Spleen (tissue), 11 donors: Measurements from ENCODE around the gene PLA1A. TPM values are rescaled to one million over a fixed set of nuclear protein-coding genes. Genes with fewer than 3 reads are reported as not detected.

ENCODE experiments used
- DNase-seq: peaks from one replicate; pipeline ENCODE4 v3.0.0-alpha.2; 2020
- H3K27ac ChIP-seq, 8 donors: fragments of 200-600 bp; sonication (generic) in 7 of 8; 1 replicate in 4 of 8; 2 replicates in 4 of 8; pipeline versions ENCODE4 v1.5.0 to v1.8.0; 2016 to 2021; ENCODE audit warnings: inconsistent platforms in 4 of 8, mild to moderate bottlenecking in 4 of 8, moderate library complexity in 1 of 8
- H3K27me3 ChIP-seq, 7 donors: fragments of 200-600 bp; sonication (generic) in 6 of 7; replicated peaks in 1 of 7; 1 replicate in 4 of 7; 2 replicates in 3 of 7; pipeline versions ENCODE4 v1.5.0 to v1.8.0; 2016 to 2021; ENCODE audit warnings: inconsistent platforms in 3 of 7, mild to moderate bottlenecking in 1 of 7
- H3K36me3 ChIP-seq, 6 donors: fragments of 200-600 bp; sonication (generic) in 5 of 6; 1 replicate in 4 of 6; 2 replicates in 2 of 6; pipeline versions ENCODE4 v1.5.0 to v1.8.0; 2016 to 2021; ENCODE audit warnings: inconsistent platforms in 2 of 6
- H3K4me1 ChIP-seq, 6 donors: fragments of 200-600 bp; sonication (generic) in 5 of 6; 1 replicate in 3 of 6; 2 replicates in 3 of 6; pipeline versions ENCODE4 v1.5.0 to v1.8.0; 2016 to 2021; ENCODE audit warnings: inconsistent platforms in 3 of 6
- H3K4me3 ChIP-seq, 8 donors: fragments of 200-600 bp; sonication (generic) in 7 of 8; 1 replicate in 4 of 8; 2 replicates in 4 of 8; pipeline versions ENCODE4 v1.5.0 to v1.8.0; 2016 to 2021; ENCODE audit warnings: inconsistent platforms in 4 of 8, mild to moderate bottlenecking in 4 of 8, moderate library complexity in 2 of 8
- H3K9me3 ChIP-seq, 8 donors: fragments of 200-600 bp; sonication (generic) in 7 of 8; 1 replicate in 4 of 8; 2 replicates in 4 of 8; pipeline versions ENCODE4 v1.5.0 to v1.8.0; 2016 to 2021; ENCODE audit warnings: inconsistent platforms in 4 of 8
- POLR2A ChIP-seq, 3 donors: fragments of 450-650 bp; IDR thresholded peaks; one replicate each; pipeline ENCODE4 v1.5.1; 2017; ENCODE audit warnings: antibody characterized with exemption in 3 of 3, mild to moderate bottlenecking in 1 of 3
- POLR2AphosphoS5 ChIP-seq, 3 donors: sonication (generic); formaldehyde crosslinking; IDR thresholded peaks; one replicate each; pipeline ENCODE4 v1.5.1; 2017; ENCODE audit warnings: antibody characterized with exemption in 3 of 3
- WGBS, 5 donors: extraction: QIAGEN DNeasy Blood & Tissue Kit in 3 of 5; methylation state at CpG; one replicate each; pipeline versions ENCODE4 v1.1.5 to v1.1.7; 2013 to 2018; 5-methylcytosine and 5-hydroxymethylcytosine counted together
- intact Hi-C: fragments of 100-400 bp; cut with DNase I; formaldehyde crosslinking; loops from one replicate; pipeline ENCODE4 v1.15.0; 2023; ENCODE audit warnings: low total_unique reads
- polyA plus RNA-seq, 3 donors: library from polyadenylated mRNA; stranded (reverse); fragments of 200-250 nt; gene quantifications; one replicate each; pipeline ENCODE4 v1.2.1, GENCODE V29; 2013
- total RNA-seq, 7 donors: library from RNA; depleted of rRNA in 3 of 7; stranded (reverse); fragments of >200 nt in 3 of 7; fragmentation: NEBNext Ultra II Directional in 4 of 7; extraction: Animal tissue kit (Norgen Biotek cat#: 25700) in 4 of 7; gene quantifications; one replicate each; pipeline versions ENCODE4 v1.1.0 to v1.2.1, GENCODE V29; 2016 to 2021
- TF ChIP-seq, protein P1 (sequence below), 11 experiments: fragments of 200-600 bp in 7 of 11; fragments of 450-650 bp in 4 of 11; sonication (generic) in 4 of 11; IDR thresholded peaks in 8 of 11; conservative IDR thresholded peaks in 3 of 11; 1 replicate in 7 of 11; 2 replicates in 4 of 11; pipeline versions ENCODE4 v1.4.0 to v1.8.0; 2016 to 2021; ENCODE audit warnings: antibody characterized with exemption in 11 of 11, inconsistent platforms in 4 of 11, mild to moderate bottlenecking in 1 of 11
- donor health status: healthy with polysubstance abuse.
- donor health status: DM: no; HTN: no; CAD: no; lungs with moderate emphysema.
- donor health status: DM: no; HTN: no; CAD: no.
- donor health status: Bipolar disorder and iron deficiency.
- donor health status: healthy.
- donor health status: DM: no; HTN: no; CAD: no.
- donor health status: DM: yes; HTN: yes; CAD: no.

Gene PLA1A
- total and polyA plus RNA-seq, 10 donors, result 0.27 to 6.8 (median 0.79) TPM; not detected in 1

- WGBS, 5 donors, result 78 to 89% (median 86%) methylated on average over 1 of the region's 1 CpG
- no peak overlapping the region for H3K4me3 ChIP-seq
- DNase-seq, result no peak
- no peaks in the 10 kb centered on the region for H3K36me3 ChIP-seq
- TF ChIP-seq POLR2AphosphoS5 (IDR thresholded peaks at IDR 0.05) (no peak), POLR2A (IDR thresholded peaks at IDR 0.05) (no peak)
- TF ChIP-seq, protein P1, sequence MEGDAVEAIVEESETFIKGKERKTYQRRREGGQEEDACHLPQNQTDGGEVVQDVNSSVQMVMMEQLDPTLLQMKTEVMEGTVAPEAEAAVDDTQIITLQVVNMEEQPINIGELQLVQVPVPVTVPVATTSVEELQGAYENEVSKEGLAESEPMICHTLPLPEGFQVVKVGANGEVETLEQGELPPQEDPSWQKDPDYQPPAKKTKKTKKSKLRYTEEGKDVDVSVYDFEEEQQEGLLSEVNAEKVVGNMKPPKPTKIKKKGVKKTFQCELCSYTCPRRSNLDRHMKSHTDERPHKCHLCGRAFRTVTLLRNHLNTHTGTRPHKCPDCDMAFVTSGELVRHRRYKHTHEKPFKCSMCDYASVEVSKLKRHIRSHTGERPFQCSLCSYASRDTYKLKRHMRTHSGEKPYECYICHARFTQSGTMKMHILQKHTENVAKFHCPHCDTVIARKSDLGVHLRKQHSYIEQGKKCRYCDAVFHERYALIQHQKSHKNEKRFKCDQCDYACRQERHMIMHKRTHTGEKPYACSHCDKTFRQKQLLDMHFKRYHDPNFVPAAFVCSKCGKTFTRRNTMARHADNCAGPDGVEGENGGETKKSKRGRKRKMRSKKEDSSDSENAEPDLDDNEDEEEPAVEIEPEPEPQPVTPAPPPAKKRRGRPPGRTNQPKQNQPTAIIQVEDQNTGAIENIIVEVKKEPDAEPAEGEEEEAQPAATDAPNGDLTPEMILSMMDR (IDR thresholded peaks at IDR 0.05 in 8 of 11, conservative IDR thresholded peaks at IDR 0.05 in 3 of 11), result no peak
- no peaks in the 10 kb centered on the region for H3K9me3 ChIP-seq
- no peak overlapping the region for H3K27ac ChIP-seq
- H3K4me1 ChIP-seq, result peaks cover 0 to 14% (median 0%) of the 10 kb centered on the region in 6 donors
- H3K27me3 ChIP-seq, result no peaks in the 10 kb centered on the region
- intact Hi-C loops, result no loop called here
These were observed 7.2 kb downstream of the PLA1A start for GRCh38 chr3:119604878-119605277.

GRCh38 chr3:119608405-119609000 lies 10.8 kb downstream of the PLA1A start:
- Histone ChIP-seq H3K36me3 (no peaks in the 10 kb centered on the region), H3K9me3 (peaks cover 0 to 4% (median 0%) of the 10 kb centered on the region in 8 donors), H3K4me3 (no peak overlapping the region), H3K4me1 (no peaks in the 10 kb centered on the region), H3K27ac (no peak overlapping the region), H3K27me3 (no peaks in the 10 kb centered on the region)
- TF ChIP-seq POLR2AphosphoS5 (IDR thresholded peaks at IDR 0.05) (no peak), POLR2A (IDR thresholded peaks at IDR 0.05) (no peak)
- TF ChIP-seq, protein P1 (IDR thresholded peaks at IDR 0.05 in 8 of 11, conservative IDR thresholded peaks at IDR 0.05 in 3 of 11), result no peak
- intact Hi-C loops, result no loop called here
- DNase-seq, result no peak
- WGBS, 5 donors, result 84 to 97% (median 91%) methylated on average over 6 of the region's 6 CpGs

GRCh38 chr3:119609301-119609700 lies 11.6 kb downstream of the PLA1A start:
- Histone ChIP-seq H3K27me3 (no peaks in the 10 kb centered on the region), H3K27ac (no peak overlapping the region), H3K9me3 (peaks cover 0 to 4% (median 0%) of the 10 kb centered on the region in 8 donors), H3K4me1 (no peaks in the 10 kb centered on the region), H3K36me3 (no peaks in the 10 kb centered on the region), H3K4me3 (no peak overlapping the region)
- intact Hi-C loops, result no loop called here
- WGBS, 5 donors, result 67 to 79% (median 78%) methylated on average over 5 to 6 of the region's 6 CpGs
- TF ChIP-seq, protein P1 (IDR thresholded peaks at IDR 0.05 in 8 of 11, conservative IDR thresholded peaks at IDR 0.05 in 3 of 11), result no peak
- TF ChIP-seq POLR2AphosphoS5 (IDR thresholded peaks at IDR 0.05) (no peak), POLR2A (IDR thresholded peaks at IDR 0.05) (no peak)
- no peak for DNase-seq

DNA sequence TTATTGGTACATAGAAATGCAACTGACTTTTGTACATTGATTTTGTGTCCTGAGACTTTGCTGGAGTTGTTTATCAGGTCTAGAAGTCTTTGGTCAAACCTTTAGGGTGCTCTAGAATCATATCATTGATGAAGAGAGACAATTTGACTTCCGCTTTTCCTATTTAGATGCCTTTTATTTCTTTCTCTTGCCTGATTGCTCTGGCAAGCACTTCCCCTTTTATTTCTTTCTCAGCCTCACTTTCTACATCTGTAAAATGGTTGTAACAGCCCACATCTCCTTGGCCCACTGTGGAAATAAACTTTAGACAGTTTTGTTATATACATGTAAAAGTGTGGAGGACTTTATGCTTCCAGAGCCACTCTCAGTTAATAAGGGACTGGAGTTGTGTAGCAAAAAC lies 14.0 kb downstream of the PLA1A start:
- Histone ChIP-seq H3K4me3 (no peak overlapping the region), H3K27ac (no peak overlapping the region), H3K27me3 (no peaks in the 10 kb centered on the region), H3K9me3 (peaks cover 0 to 4% (median 0%) of the 10 kb centered on the region in 8 donors), H3K4me1 (no peaks in the 10 kb centered on the region), H3K36me3 (no peaks in the 10 kb centered on the region)
- intact Hi-C loops, result no loop called here
- WGBS, 5 donors, result 88 to 100% (median 94%) methylated on average over 1 of the region's 1 CpG
- DNase-seq, result no peak
- TF ChIP-seq, protein P1 (IDR thresholded peaks at IDR 0.05 in 8 of 11, conservative IDR thresholded peaks at IDR 0.05 in 3 of 11), result no peak
- TF ChIP-seq POLR2AphosphoS5 (IDR thresholded peaks at IDR 0.05), result no peak
- TF ChIP-seq POLR2A (IDR thresholded peaks at IDR 0.05), result no peak
